Left kidney (tissue), 8 donors: ENCODE data around the gene PCDHGB7. TPM values are rescaled to one million over a fixed set of nuclear protein-coding genes. Genes with fewer than 3 reads are reported as not detected.
"Not testable (repeated sequence)": the region's sequence is repeated elsewhere in the genome, so short reads cannot be mapped to it uniquely, and the experiment has no call there.

Experiments used
- DNase-seq: peaks from one replicate; pipeline ENCODE4 v3.0.0-alpha.2; 2013
- long read RNA-seq, 8 donors: transcript quantifications; one replicate each; lab custom pipeline, GENCODE V29; 2026
- polyA plus RNA-seq: library from polyadenylated mRNA; unstranded; fragments of 120-200 nt; gene quantifications from one replicate; pipeline ENCODE4 v1.2.1, GENCODE V29; 2013; ENCODE audit not compliant: insufficient read length

The PCDHGB7 gene
- polyA plus RNA-seq, result 17.3 TPM
- long read RNA-seq, donor 1, full-length matches to known transcripts, result 26 of 26 reads
- long read RNA-seq, donor 1, partial matches to known transcripts, result 0 of 26 reads
- long read RNA-seq, donor 1, other reads (novel, unspliced or antisense), result 0 of 26 reads
- long read RNA-seq, donor 2, transcript PCDHGB7-202 (1 exons, 2,785 nt), result major isoform, 10 of 10 reads
- long read RNA-seq, donor 2, partial matches to known transcripts, result 0 of 10 reads
- long read RNA-seq, donor 2, other reads (novel, unspliced or antisense), result 0 of 10 reads
- long read RNA-seq, donor 3, full-length matches to known transcripts, result 10 of 10 reads
- long read RNA-seq, donor 3, partial matches to known transcripts, result 0 of 10 reads
- long read RNA-seq, donor 3, other reads (novel, unspliced or antisense), result 0 of 10 reads
- long read RNA-seq, donor 4, full-length matches to known transcripts, result 4 of 4 reads
- long read RNA-seq, donor 4, partial matches to known transcripts, result 0 of 4 reads
- long read RNA-seq, donor 4, other reads (novel, unspliced or antisense), result 0 of 4 reads
- long read RNA-seq, donor 5, full-length matches to known transcripts, result 4 of 4 reads
- long read RNA-seq, donor 5, partial matches to known transcripts, result 0 of 4 reads
- long read RNA-seq, donor 5, other reads (novel, unspliced or antisense), result 0 of 4 reads
- long read RNA-seq, donor 6, full-length matches to known transcripts, result 5 of 5 reads
- long read RNA-seq, donor 6, partial matches to known transcripts, result 0 of 5 reads
- long read RNA-seq, donor 6, other reads (novel, unspliced or antisense), result 0 of 5 reads
- long read RNA-seq, donor 7, full-length matches to known transcripts, result 13 of 13 reads
- long read RNA-seq, donor 7, partial matches to known transcripts, result 0 of 13 reads
- long read RNA-seq, donor 7, other reads (novel, unspliced or antisense), result 0 of 13 reads
- long read RNA-seq, donor 8, full-length matches to known transcripts, result 4 of 4 reads
- long read RNA-seq, donor 8, partial matches to known transcripts, result 0 of 4 reads
- long read RNA-seq, donor 8, other reads (novel, unspliced or antisense), result 0 of 4 reads

DNA sequence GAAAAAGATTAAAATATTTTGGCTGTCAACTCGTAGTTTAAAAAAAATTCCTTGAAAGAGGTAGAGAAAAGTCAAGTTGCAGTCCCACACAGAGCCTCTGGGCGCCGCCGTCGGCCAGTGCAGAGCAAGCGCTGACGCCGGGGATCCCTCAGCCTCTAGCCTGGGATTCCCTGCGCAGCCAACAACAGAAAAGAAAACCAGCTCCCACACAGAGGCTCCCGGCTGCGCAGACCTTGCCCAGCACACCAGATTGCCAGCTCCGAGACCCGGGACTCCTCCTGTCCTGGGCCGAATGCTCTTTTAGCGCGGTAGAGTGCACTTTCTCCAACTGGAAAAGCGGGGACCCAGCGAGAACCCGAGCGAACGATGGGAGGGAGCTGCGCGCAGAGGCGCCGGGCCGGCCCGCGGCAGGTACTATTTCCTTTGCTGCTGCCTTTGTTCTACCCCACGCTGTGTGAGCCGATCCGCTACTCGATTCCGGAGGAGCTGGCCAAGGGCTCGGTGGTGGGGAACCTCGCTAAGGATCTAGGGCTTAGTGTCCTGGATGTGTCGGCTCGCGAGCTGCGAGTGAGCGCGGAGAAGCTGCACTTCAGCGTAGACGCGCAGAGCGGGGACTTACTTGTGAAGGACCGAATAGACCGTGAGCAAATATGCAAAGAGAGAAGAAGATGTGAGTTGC is at the start of gene PCDHGB7:
TSS of gene PCDHGB7 (plus strand) at position 184 of the 679 bp plus-strand sequence. CDS start at position 367, 183 bp downstream.
- DNase-seq, result peak; percentile 60

DNA sequence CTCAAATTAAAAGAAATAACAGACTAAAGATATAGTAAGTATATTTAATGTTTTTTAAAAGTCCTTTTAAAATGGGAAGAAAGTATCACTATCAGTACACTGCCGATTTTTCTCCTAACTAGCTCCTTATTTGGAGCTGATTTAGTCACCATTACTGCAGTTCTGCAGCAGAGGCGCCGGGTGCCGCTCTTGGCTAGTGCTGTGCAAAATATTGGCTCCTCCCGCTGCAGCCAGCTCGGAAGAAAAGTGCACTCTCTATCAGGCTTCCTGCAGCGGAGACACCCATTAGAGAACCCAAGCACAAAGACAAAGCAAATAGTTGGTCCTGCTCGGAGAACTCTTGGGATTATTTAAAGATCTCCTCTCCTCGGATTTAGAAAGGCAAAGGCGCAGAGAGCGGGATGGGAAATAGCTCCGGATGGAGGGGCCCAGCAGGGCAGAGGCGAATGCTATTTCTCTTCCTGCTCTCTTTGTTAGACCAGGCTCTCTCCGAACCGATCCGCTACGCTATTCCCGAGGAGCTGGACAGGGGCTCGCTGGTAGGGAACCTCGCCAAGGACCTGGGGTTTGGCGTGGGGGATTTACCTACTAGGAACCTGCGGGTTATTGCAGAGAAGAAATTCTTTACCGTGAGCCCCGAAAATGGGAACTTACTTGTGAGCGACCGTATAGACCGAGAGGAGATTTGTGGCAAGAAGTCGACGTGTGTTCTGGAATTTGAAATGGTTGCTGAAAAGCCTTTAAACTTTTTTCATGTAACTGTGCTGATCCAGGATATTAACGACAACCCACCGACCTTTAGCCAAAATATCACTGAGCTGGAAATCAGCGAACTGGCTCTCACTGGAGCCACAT is 47.3 kb upstream of the PCDHGB7 start, which contains the start of gene PCDHGB3:
TSS of gene PCDHGB3 (plus strand) at position 249 of the 855 bp plus-strand sequence. CDS start at position 402, 153 bp downstream.
- DNase-seq, result no peak

DNA sequence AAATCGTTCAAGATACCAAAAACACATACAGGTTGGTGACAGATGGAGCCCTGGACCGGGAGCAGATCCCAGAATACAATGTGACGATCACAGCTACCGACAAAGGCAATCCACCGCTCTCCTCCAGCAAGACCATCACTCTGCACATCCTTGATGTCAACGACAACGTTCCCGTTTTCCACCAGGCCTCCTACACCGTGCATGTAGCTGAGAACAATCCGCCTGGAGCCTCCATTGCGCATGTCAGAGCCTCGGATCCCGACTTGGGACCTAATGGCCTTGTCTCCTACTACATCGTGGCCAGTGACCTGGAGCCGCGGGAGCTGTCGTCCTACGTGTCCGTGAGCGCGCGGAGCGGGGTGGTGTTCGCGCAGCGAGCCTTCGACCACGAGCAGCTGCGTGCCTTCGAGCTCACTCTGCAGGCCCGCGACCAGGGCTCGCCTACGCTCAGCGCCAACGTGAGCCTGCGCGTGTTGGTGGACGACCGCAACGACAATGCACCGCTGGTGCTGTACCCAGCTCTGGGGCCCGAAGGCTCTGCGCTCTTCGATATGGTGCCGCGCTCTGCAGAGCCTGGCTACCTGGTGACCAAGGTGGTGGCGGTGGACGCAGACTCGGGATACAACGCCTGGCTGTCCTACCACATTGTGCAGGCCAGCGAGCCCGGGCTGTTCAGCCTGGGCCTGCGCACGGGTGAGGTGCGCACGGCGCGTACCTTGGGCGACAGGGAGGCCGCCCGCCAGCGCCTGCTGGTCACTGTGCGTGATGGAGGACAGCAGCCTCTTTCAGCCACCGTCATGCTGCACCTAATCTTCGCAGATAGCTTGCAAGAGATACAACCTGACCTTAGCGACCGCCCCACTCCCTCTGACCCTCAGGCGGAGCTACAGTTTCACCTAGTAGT is 45.7 kb upstream of the PCDHGB7 start:
- no peak for DNase-seq

DNA sequence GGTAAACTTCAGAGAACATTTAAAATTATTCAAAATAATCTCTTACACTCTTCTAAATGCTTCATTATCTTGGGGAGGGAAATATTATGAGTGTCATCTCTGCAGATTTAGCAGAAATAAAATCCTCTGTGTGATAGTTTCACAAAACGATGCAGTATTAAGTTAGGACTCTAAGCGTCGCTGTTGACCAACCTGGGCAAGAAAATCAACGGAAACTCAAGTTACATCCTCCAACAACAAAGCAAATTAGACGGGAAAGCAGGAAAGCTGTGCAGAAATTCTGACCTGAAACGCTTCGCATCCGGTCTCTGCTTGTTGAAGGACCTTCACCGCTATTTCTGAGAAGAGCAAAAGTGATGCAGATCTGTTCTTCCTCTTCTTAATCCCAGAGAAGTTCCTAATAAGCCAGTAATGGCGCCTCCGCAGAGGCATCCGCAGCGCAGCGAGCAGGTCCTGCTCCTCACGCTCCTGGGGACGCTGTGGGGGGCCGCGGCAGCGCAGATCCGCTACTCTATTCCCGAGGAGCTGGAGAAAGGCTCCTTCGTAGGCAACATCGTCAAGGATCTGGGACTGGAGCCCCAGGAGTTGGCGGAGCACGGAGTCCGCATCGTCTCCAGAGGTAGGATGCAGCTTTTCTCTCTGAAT is 43.7 kb upstream of the PCDHGB7 start, which contains the start of gene PCDHGA6:
TSS of gene PCDHGA6 (plus strand) at position 219 of the 645 bp plus-strand sequence. CDS start at position 412, 193 bp downstream.
- no peak for DNase-seq

DNA sequence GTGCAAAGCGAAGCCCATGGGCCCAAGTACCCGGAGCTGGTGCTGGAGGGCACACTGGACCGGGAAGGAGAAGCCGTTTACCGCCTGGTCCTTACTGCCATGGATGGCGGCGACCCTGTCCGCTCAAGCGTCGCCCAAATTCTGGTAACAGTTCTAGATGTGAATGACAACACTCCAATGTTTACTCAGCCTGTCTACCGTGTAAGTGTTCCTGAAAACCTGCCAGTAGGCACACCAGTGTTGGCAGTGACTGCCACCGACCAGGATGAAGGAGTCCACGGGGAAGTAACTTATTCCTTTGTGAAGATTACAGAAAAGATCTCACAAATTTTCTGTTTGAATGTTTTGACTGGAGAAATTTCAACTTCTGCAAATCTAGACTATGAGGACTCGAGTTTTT is 42.9 kb upstream of the PCDHGB7 start:
- no peak for DNase-seq

DNA sequence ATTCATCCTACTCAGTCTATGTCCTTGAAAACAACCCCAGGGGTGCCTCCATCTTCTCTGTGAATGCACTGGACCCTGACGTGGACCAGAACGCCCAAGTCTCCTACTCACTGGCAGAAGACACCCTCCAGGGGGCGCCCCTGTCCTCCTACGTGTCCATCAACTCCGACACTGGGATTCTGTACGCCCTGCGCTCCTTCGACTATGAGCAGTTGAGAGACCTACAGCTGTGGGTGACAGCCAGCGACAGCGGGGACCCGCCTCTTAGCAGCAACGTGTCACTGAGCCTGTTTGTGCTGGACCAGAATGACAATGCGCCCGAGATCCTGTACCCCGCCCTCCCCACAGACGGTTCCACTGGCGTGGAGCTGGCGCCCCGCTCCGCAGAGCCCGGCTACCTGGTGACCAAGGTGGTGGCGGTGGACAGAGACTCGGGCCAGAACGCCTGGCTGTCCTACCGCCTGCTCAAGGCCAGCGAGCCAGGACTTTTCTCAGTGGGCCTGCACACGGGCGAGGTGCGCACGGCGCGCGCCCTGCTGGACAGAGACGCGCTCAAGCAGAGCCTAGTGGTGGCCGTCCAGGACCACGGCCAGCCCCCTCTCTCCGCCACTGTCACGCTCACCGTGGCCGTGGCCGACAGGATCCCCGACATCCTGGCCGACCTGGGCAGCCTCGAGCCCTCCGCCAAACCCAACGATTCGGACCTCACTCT is 41.9 kb upstream of the PCDHGB7 start:
- not testable (repeated sequence) for DNase-seq

DNA sequence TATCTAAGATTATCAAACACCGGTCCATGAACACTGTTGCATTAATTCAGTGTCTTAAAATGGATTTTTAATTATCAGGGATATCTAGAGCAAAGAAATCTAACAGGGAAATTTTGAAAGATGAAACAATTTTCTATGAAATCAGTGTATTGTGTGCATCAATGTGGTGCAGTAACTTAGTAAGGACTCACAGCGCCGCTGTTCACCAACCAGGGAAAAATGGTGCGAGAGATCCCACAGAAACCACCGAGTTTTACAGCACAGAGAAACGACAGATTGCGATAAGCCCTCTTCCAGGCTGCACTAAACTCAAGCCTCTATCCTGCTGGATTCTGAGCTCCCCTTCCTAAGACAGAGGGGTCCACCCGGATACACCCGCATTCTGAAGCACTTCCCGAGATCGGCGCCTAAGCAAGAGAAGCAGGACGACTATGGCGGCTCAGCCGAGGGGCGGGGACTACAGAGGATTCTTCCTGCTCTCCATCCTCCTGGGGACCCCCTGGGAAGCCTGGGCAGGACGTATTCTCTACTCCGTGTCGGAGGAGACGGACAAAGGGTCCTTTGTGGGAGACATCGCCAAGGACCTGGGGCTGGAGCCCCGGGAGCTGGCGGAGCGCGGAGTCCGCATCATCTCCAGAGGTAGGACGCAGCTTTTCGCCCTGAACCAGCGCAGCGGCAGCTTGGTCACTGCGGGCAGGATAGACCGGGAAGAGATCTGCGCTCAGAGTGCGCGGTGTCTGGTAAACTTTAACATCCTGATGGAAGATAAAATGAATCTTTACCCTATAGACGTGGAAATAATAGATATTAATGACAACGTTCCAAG is 34.8 kb upstream of the PCDHGB7 start, which contains the start of gene PCDHGA7:
TSS of gene PCDHGA7 (plus strand) at position 274 of the 826 bp plus-strand sequence. CDS start at position 432, 158 bp downstream.
- no peak for DNase-seq

DNA sequence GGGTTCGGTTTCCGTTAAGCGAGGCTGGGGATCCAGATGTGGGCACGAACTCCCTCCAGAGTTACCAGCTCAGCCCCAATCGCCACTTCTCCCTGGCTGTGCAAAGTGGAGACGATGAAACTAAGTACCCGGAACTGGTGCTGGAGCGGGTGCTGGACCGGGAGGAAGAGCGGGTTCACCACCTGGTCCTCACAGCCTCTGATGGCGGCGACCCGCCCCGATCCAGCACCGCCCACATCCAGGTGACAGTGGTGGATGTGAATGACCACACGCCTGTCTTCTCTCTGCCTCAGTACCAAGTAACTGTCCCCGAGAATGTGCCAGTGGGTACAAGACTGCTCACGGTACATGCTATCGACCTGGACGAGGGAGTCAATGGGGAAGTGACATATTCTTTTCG is 34.1 kb upstream of the PCDHGB7 start:
- no peak for DNase-seq

DNA sequence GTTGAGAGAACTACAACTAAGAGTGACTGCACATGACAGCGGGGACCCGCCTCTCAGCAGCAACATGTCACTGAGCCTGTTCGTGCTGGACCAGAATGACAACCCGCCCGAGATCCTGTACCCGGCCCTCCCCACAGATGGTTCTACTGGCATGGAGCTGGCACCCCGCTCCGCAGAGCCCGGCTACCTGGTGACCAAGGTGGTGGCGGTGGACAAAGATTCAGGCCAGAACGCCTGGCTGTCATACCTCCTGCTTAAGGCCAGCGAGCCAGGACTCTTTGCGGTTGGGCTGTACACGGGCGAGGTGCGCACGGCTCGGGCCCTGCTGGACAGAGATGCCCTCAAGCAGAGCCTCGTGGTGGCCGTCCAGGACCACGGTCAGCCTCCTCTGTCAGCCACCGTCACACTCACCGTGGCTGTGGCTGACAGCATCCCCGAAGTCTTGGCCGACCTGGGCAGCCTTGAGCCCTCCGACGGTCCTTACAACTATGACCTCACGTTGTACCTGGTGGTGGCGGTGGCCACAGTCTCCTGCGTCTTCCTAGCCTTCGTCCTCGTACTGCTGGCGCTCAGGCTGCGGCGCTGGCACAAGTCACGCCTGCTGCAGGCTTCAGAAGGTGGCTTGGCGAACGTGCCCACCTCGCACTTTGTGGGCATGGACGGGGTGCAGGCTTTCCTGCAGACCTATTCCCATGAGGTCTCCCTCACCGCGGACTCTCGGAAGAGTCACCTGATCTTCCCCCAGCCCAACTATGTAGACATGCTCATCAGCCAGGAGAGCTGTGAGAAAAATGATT is 32.8 kb upstream of the PCDHGB7 start:
- DNase-seq, result no peak

DNA sequence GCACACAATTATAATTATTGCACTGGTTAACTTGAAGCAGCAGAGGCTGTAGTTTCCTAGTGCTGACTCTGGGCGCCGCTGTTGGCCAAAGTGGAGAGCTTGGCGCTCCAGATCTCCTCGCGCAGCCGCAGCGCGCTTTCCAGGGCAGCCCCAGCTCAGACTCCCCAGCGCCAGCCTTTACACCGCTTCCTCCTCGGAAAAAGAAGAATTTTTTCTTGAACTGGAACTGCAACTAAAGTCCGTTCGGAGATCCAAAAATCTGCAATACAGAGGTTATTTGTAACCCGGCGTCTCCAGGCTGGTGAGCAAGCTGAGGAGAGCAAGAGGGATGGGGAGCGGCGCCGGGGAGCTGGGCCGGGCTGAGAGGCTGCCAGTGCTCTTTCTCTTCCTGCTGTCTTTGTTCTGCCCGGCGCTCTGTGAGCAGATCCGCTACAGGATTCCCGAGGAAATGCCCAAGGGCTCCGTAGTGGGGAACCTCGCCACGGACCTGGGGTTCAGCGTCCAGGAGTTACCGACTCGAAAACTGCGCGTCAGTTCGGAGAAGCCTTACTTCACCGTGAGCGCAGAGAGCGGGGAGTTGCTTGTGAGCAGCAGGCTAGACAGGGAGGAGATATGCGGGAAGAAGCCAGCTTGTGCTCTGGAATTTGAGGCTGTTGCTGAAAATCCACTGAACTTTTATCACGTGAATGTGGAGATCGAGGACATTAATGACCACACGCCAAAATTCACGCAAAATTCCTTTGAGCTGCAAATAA is 29.7 kb upstream of the PCDHGB7 start, which contains the start of gene PCDHGB4:
TSS of gene PCDHGB4 (plus strand) at position 142 of the 755 bp plus-strand sequence. CDS start at position 329, 187 bp downstream.
- not testable (repeated sequence) for DNase-seq

DNA sequence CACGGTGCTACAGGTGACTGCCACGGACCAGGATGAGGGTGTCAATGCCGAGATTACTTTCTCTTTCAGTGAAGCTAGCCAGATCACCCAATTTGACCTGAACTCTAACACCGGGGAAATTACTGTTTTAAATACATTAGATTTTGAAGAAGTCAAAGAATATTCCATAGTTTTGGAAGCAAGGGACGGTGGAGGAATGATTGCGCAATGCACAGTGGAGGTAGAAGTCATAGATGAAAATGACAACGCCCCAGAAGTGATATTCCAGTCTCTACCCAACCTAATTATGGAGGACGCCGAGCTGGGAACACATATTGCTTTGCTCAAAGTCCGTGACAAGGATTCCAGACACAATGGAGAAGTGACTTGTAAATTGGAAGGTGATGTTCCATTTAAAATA is 28.8 kb upstream of the PCDHGB7 start:
- DNase-seq, result no peak

DNA sequence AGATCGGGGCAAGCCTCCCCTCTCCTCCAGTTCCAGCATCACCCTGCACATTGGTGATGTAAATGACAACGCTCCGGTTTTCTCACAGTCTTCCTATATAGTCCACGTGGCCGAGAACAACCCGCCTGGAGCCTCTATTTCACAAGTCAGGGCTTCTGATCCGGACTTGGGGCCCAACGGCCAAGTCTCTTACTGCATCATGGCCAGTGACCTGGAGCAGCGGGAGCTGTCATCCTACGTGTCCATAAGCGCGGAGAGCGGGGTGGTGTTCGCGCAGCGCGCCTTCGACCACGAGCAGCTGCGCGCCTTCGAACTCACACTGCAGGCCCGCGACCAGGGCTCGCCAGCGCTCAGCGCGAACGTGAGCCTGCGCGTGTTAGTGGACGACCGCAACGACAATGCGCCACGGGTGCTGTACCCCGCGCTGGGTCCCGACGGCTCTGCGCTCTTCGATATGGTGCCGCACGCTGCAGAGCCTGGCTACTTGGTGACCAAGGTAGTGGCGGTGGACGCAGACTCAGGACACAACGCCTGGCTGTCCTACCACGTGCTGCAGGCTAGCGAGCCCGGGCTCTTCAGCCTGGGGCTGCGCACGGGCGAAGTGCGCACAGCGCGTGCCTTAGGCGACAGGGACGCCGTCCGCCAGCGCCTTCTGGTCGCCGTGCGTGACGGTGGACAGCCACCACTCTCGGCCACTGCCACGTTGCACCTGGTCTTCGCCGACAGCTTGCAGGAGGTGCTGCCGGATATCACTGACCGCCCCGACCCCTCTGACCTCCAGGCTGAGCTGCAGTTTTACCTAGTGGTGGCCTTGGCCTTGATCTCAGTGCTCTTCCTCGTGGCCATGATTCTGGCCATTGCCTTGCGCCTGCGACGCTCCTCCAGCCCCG is 28.1 kb upstream of the PCDHGB7 start:
- DNase-seq, result no peak

DNA sequence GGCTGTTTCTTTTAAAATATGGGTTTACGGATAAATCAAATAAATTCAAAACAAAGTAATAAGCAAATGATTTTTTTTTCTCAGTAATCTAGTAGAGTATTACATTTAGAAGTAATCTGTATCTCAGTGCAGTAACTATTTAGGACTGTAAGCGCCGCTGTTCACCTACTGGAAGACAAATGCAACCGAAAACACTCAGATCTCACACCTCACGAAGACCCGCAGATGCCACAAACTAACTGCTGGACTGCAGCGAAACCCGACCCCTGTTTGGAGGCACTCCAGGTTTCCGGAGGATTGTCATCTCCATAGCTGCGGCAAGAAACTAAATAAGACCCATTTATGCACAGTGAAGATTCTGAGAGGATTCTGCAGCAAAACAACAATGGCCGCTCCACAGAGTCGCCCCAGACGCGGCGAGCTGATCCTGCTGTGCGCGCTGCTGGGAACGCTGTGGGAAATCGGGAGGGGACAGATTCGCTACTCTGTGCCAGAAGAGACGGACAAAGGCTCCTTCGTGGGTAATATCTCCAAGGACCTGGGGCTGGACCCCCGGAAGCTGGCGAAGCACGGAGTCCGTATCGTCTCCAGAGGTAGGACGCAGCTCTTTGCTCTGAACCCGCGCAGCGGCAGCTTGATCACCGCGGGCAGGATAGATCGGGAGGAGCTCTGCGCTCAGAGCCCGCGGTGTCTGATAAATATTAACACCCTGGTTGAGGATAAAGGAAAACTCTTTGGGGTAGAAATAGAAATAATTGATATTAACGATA is 24.9 kb upstream of the PCDHGB7 start, which contains the start of gene PCDHGA8:
TSS of gene PCDHGA8 (plus strand) at position 205 of the 770 bp plus-strand sequence. CDS start at position 386, 181 bp downstream.
- DNase-seq, result no peak
